Measurements from ENCODE around the gene ECT2. TPM values are rescaled to one million over a fixed set of nuclear protein-coding genes. Genes with fewer than 3 reads are reported as not detected.

The ECT2 gene
- polyA plus RNA-seq, 1 donor (not counting 4 experiments of a cell fraction or from before 2014, with no cell fraction given): 34.2 TPM

DNA sequence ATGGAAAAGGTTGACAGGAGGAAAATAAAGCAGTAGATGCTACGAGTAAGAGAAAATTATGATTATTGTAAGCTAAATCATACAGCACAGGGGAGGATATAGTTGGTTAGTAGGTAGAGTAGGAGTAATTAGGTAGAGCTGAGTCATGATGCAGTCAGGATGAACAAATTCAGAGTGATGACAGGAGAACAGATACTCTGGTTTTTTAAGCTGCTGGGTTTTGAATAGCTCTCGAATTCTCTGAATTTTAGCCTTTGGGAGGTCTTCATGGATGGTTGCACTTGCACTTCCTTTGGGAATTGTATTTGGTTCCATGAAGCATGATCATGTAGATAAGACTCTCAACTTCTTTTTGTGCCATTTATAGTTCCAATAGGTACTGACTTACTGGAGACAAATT is 96.2 kb downstream of the ECT2 start:
- Histone ChIP-seq H3K4me1 (ENCODE audit: control insufficient read depth, extremely low read depth, insufficient read depth, low read length) (peaks cover 14% of the 10 kb centered on the region), H3K4me2 (ENCODE audit: control insufficient read depth, extremely low read depth, insufficient read depth, low read depth, low read length) (no peak overlapping the region), H3K9me1 (ENCODE audit: control insufficient read depth, extremely low read depth, insufficient read depth, low read length) (no peaks in the 10 kb centered on the region), H3K9ac (ENCODE audit: control insufficient read depth, extremely low read depth, insufficient read depth, low read length) (no peak overlapping the region), H3K9me3 (ENCODE audit: control insufficient read depth, low read depth, low read length) (no peaks in the 10 kb centered on the region), H3K27ac (ENCODE audit: control insufficient read depth, insufficient read depth, low read length) (no peak overlapping the region), H2AFZ (ENCODE audit: control insufficient read depth, low read length) (no peak overlapping the region), H3K27me3 (ENCODE audit: control insufficient read depth, extremely low read depth, insufficient read depth, low read length) (no peaks in the 10 kb centered on the region), H3K4me3 (ENCODE audit: control insufficient read depth in 2 of 3, extremely low read depth in 1 of 3, insufficient read depth in 2 of 3, low read depth in 1 of 3, low read length in 3 of 3) (no peak overlapping the region), H3K36me3 (ENCODE audit: control insufficient read depth in 2 of 2, extremely low read depth in 1 of 2, insufficient read depth in 2 of 2, low read length in 2 of 2) (no peaks in the 10 kb centered on the region), H3K79me2 (ENCODE audit: control insufficient read depth, insufficient read depth, low read length) (no peaks in the 10 kb centered on the region), H4K20me1 (ENCODE audit: control insufficient read depth, extremely low read depth, insufficient read depth, low read length) (no peaks in the 10 kb centered on the region)
- dilution Hi-C loops (cut with MboI; ENCODE audit: extremely low pct_ligation_motif_present, low sequenced_read_pairs): no loop called here
- FAIRE-seq (no peak), DNase-seq (ENCODE audit: low read depth, low spot score) (no peak)
- TF ChIP-seq, protein P1, sequence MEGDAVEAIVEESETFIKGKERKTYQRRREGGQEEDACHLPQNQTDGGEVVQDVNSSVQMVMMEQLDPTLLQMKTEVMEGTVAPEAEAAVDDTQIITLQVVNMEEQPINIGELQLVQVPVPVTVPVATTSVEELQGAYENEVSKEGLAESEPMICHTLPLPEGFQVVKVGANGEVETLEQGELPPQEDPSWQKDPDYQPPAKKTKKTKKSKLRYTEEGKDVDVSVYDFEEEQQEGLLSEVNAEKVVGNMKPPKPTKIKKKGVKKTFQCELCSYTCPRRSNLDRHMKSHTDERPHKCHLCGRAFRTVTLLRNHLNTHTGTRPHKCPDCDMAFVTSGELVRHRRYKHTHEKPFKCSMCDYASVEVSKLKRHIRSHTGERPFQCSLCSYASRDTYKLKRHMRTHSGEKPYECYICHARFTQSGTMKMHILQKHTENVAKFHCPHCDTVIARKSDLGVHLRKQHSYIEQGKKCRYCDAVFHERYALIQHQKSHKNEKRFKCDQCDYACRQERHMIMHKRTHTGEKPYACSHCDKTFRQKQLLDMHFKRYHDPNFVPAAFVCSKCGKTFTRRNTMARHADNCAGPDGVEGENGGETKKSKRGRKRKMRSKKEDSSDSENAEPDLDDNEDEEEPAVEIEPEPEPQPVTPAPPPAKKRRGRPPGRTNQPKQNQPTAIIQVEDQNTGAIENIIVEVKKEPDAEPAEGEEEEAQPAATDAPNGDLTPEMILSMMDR (optimal IDR thresholded peaks at IDR 0.05 in 1 of 3, IDR thresholded peaks at IDR 0.05 in 1 of 3, conservative IDR thresholded peaks at IDR 0.05 in 1 of 3; ENCODE audit: extremely low read depth in 1 of 3, insufficient read depth in 2 of 3, low read length in 3 of 3): no peak
- no peak for TF ChIP-seq EZH2 (IDR thresholded peaks at IDR 0.05; ENCODE audit: low read length)

DNA sequence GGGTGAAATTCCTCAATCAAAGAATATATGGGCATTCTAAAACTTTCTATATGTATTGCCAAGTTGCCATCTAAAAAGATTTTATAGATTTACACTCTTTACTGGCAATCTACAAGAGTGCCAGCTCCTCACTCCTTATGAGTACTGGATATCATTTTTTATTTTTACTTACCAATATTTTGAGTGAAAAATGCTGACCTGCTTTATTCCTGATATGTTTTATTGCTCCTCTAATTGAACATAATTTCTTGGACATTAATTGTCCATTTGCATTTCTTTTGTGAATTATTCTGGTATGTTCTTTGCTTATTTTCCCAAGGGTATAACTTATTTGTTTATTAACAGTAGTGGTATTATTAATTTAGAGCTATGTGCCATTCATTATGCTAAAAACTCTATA is 96.8 kb downstream of the ECT2 start:
- TF ChIP-seq, protein P1 (optimal IDR thresholded peaks at IDR 0.05 in 1 of 3, IDR thresholded peaks at IDR 0.05 in 1 of 3, conservative IDR thresholded peaks at IDR 0.05 in 1 of 3; ENCODE audit: extremely low read depth in 1 of 3, insufficient read depth in 2 of 3, low read length in 3 of 3): no peak
- TF ChIP-seq EZH2 (IDR thresholded peaks at IDR 0.05; ENCODE audit: low read length): no peak
- dilution Hi-C loops (cut with MboI; ENCODE audit: extremely low pct_ligation_motif_present, low sequenced_read_pairs): no loop called here

More for the DNA sequence above, 96.8 kb downstream of the ECT2 start:
- Histone ChIP-seq H3K9me1 (ENCODE audit: control insufficient read depth, extremely low read depth, insufficient read depth, low read length) (no peaks in the 10 kb centered on the region), H3K9me3 (ENCODE audit: control insufficient read depth, low read depth, low read length) (no peaks in the 10 kb centered on the region), H3K9ac (ENCODE audit: control insufficient read depth, extremely low read depth, insufficient read depth, low read length) (no peak overlapping the region), H3K4me2 (ENCODE audit: control insufficient read depth, extremely low read depth, insufficient read depth, low read depth, low read length) (no peak overlapping the region), H3K27ac (ENCODE audit: control insufficient read depth, insufficient read depth, low read length) (no peak overlapping the region), H3K36me3 (ENCODE audit: control insufficient read depth in 2 of 2, extremely low read depth in 1 of 2, insufficient read depth in 2 of 2, low read length in 2 of 2) (no peaks in the 10 kb centered on the region), H3K4me1 (ENCODE audit: control insufficient read depth, extremely low read depth, insufficient read depth, low read length) (peaks cover 14% of the 10 kb centered on the region), H4K20me1 (ENCODE audit: control insufficient read depth, extremely low read depth, insufficient read depth, low read length) (no peaks in the 10 kb centered on the region), H3K27me3 (ENCODE audit: control insufficient read depth, extremely low read depth, insufficient read depth, low read length) (no peaks in the 10 kb centered on the region), H3K4me3 (ENCODE audit: control insufficient read depth in 2 of 3, extremely low read depth in 1 of 3, insufficient read depth in 2 of 3, low read depth in 1 of 3, low read length in 3 of 3) (no peak overlapping the region), H2AFZ (ENCODE audit: control insufficient read depth, low read length) (no peak overlapping the region), H3K79me2 (ENCODE audit: control insufficient read depth, insufficient read depth, low read length) (no peaks in the 10 kb centered on the region)
- FAIRE-seq: no peak
- no peak for DNase-seq (ENCODE audit: low read depth, low spot score)

All from keratinocyte (primary cell).